Stimulated activated CD8-positive, alpha-beta memory T cell treated with anti-CD3 and anti-CD28 coated beads, Interleukin-15, amount 100 ng/mL, for 48 hours (primary cell): ENCODE results near the gene FOXRED2.
"Not testable (repeated sequence)": the region's sequence is repeated elsewhere in the genome, so short reads cannot be mapped to it uniquely, and the experiment has no call there.

Experiments
- DNase-seq, 2 donors: peaks; one replicate each; pipeline ENCODE4 v3.0.0-alpha.2; 2020; ENCODE audit warnings: low read depth in 2 of 2

The FOXRED2 gene

GRCh38 chr22:36452250-36452977 lies 54.4 kb downstream of the FOXRED2 start:
- DNase-seq = no peak

DNA sequence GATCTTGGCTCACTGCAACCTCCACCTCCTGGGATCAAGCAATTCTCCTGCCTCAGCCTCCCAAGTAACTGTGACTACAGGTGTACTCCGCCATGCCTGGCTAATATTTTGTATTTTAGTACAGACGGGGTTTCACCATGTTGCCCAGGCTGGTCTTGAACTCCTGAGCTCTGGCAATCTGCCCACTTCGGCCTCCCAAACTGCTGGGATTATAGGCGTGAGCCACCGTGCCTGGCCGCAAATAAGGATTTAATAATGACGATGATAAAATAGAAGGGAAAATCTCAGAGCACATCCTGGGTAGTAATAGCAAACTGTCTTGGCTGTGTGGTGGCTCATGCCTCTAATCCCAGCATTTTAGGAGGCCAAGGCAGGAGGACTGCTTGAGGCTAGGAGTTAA lies 55.9 kb downstream of the FOXRED2 start:
- not testable (repeated sequence) for DNase-seq

- DNase-seq = no peak
These were observed 57.2 kb downstream of the FOXRED2 start for GRCh38 chr22:36449596-36450175.

DNA sequence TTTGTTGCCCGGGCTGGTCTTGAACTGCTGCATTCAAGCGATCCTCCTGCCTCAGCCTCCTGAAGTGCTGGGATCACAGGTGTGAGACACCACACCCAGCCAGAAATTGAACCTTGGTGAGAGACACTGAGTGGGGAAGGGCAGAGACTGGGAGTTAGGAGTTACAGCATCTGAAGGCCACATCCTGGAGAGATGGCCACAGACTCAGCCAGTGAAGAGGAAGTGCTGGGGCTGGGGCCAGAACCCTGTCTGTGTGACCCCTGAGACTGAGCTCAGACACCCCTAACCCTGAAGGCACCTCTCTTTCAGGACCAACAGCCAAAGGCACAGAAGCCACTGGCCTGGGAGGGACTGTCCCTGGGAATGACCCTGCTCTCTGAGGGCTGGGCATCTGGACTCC lies 59.2 kb downstream of the FOXRED2 start:
- DNase-seq = no peak

GRCh38 chr22:36445158-36445668 lies 61.6 kb downstream of the FOXRED2 start:
- DNase-seq = no peak

DNA sequence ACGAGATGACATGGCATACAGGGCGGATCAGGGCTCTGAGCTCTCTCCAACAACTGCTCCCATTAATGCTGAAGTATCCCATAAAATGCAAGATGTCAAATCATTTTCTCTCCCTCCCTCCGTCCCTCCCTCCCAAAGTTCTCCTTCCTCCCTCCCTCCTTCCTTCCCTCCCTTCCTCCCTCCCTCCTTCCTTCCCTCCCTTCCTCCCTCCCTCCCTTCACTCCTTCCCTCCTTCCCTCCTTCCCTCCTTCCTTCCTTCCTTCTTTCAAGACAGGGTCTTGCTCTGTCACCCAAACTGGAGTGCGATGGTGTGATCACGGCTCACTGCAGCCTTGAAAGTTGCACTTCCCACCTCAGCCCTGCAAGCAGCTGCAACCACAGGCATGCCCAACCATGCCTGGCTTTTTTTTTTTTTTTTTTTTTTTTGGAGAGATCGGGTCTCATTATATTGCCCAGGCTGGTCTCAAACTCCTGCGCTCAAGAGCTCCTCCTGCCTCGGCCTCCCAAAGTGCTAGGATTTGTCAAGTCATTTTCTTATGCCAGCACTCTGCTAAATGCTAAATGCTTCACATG lies 63.6 kb downstream of the FOXRED2 start:
- DNase-seq = no peak

DNA sequence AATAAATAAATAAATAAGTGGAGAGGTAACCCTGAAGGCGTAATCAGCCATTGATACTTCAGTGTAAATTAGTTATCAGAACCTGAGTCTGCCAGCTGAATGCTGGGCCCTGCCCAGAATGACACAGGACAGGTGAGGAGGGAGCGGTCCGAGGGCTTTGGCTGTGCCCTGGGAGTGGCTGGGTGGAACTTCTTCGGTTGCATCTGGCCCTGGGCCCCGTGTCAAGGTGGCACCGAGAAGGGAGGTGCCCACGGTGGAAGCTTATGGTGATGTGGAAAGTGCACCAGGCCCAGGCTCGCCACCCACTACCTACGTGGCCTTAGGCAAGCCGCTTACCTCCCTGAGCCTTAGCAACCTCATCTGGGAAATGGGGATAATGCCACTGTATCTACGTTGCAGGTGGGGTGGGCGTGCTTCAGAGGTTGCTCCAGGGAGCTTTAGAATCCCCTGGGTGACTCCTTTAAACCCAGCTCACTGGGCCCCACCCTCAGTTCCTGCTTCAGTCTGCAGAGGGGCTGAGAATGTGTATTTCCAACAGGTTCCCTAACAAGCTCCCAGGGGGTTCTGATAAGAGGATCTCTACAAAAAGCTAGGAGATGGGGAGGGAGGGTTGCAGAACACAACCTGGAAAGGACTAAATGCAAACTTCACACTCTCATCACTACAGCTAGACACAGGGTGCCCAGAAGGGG lies 64.2 kb downstream of the FOXRED2 start:
- DNase-seq = no peak

DNA sequence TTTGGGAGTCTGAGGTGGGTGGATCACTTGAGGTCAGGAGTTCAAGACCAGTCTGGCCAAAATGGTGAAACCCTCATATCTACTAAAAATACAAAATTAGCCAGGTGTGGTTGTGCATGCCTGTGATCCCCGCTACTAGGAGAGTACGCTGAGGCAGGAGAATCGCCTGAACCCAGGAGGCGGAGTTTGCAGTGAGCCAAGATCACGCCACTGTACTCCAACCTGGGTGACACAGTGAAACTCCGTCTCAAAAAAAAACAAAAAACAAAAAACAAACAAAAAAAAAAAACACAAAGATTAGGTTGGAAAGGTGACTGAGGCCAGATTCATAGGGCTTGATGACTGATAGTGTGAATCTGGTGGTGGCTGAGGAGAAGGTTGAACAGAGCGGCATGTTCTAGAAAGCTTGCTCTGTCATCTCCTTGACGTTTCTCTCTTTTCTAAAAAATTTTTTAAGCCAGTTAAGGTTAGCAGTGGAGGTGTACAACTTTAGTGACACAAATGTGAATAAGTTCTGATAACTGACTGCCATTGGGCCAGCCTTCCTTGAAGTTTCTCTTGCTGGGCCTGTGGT lies 66.3 kb downstream of the FOXRED2 start:
- no peak for DNase-seq

DNA sequence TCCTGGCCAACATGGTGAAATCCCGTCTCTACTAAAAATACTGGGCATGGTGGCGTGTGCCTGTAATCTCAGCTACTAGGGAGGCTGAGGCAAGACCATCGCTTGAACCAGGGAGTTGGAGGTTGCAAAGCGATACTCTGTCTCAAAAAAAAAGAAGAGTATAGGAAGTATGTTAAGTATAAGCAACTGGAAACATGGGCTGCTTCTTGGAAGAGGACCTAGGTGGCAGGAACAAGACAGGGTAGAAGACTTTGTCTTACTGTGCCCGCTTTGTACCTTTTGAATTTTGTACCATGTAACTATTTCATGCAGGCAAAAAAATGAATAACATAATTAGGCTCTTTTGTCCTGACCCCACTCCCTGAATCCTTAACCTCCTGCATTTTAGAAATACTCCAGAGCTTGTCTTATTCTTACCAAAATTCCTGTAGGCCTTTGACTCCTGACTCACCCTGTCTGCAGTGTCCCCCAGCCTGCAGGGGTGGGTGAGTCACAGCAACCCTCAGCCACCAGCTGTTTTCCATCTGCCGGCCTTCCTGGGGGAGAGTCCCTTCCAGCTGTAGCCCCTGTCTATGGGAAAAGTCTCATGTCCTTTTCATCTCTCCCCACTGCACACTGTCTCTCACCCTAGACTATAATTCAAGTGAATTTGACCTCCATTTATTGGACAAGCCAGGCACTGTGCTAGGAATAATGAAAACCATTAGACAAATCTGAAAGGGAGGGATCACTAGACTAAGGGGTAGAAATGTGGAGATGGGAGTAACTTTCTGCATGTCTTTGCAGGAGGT lies 67.2 kb downstream of the FOXRED2 start:
- DNase-seq = peak in 1 of 2 donors; percentile 28
